HepG2 (cell line): ENCODE results near the gene ZNF431. TPM values are rescaled to one million over a fixed set of nuclear protein-coding genes. Genes with fewer than 3 reads are reported as not detected.

Experiments used
- BRF2 ChIP-seq: sonication (generic); formaldehyde crosslinking; IDR thresholded peaks from 2 replicates; pipeline ENCODE4 v1.8.1; 2022; ENCODE audit warnings: mild to moderate bottlenecking, missing genetic modification reagents
- CCAR2 ChIP-seq: fragments of 200-400 bp; formaldehyde crosslinking; optimal IDR thresholded peaks from 2 replicates; pipeline ENCODE3; 2018; ENCODE audit warnings: low read depth, mild to moderate bottlenecking, low read length, moderate library complexity
- FOXO4 ChIP-seq: sonication (generic); formaldehyde crosslinking; conservative IDR thresholded peaks from 2 replicates; pipeline ENCODE4 v1.8.1; 2023; ENCODE audit warnings: missing genetic modification reagents
- GLI4 ChIP-seq: sonication (generic); formaldehyde crosslinking; IDR thresholded peaks from 2 replicates; pipeline ENCODE4 v1.5.1; 2020; ENCODE audit warnings: missing genetic modification reagents, mild to moderate bottlenecking, moderate library complexity, borderline replicate concordance
- GTF2F1 ChIP-seq: fragments of 150-350 bp; IDR thresholded peaks from 2 replicates; pipeline ENCODE4 v1.6.1; 2014; ENCODE audit warnings: low read length
- HOXA7 ChIP-seq: sonication (generic); formaldehyde crosslinking; IDR thresholded peaks from 2 replicates; pipeline ENCODE4 v1.8.1; 2022; ENCODE audit warnings: mild to moderate bottlenecking, missing genetic modification reagents, moderate library complexity
- MXD4 ChIP-seq: IDR thresholded peaks from 2 replicates; pipeline ENCODE4 v1.6.1; 2016; ENCODE audit warnings: mild to moderate bottlenecking, missing biosample characterization, missing genetic modification reagents
- RFX3 ChIP-seq: IDR thresholded peaks from 2 replicates; pipeline ENCODE4 v1.6.1; 2016; ENCODE audit warnings: missing biosample characterization, missing genetic modification reagents
- SKI ChIP-seq: fragments of 450-650 bp; IDR thresholded peaks from one replicate; pipeline ENCODE4 v1.6.1; 2018; ENCODE audit warnings: mild to moderate bottlenecking; ENCODE audit not compliant: partially characterized antibody
- TRAFD1 ChIP-seq: sonication (generic); formaldehyde crosslinking; IDR thresholded peaks from 2 replicates; pipeline ENCODE4 v1.5.1; 2020; ENCODE audit warnings: missing genetic modification reagents, mild to moderate bottlenecking, borderline replicate concordance
- ZBTB7A ChIP-seq: sonication (generic); formaldehyde crosslinking; IDR thresholded peaks from 2 replicates; pipeline ENCODE4 v1.8.0; 2022; ENCODE audit warnings: mild to moderate bottlenecking, missing genetic modification reagents
- ZBTB7B ChIP-seq: sonication (generic); formaldehyde crosslinking; IDR thresholded peaks from 2 replicates; pipeline ENCODE4 v1.4.0; 2020; ENCODE audit warnings: missing genetic modification reagents
- ZC3H13 ChIP-seq: sonication (generic); formaldehyde crosslinking; IDR thresholded peaks from 2 replicates; pipeline ENCODE4 v1.8.1; 2023; ENCODE audit warnings: mild to moderate bottlenecking, missing genetic modification reagents, moderate library complexity
- ZNF205 ChIP-seq: IDR thresholded peaks from 2 replicates; pipeline ENCODE4 v1.6.1; 2018; ENCODE audit warnings: missing biosample characterization, missing genetic modification reagents
- ZNF598 ChIP-seq: sonication (generic); formaldehyde crosslinking; IDR thresholded peaks from 2 replicates; pipeline ENCODE4 v1.5.1; 2020; ENCODE audit warnings: mild to moderate bottlenecking, missing genetic modification reagents, borderline replicate concordance
- ZNF749 ChIP-seq: sonication (generic); formaldehyde crosslinking; IDR thresholded peaks from 2 replicates; pipeline ENCODE4 v1.8.0; 2022; ENCODE audit warnings: mild to moderate bottlenecking, missing genetic modification reagents, moderate library complexity, borderline replicate concordance
- ZNF773 ChIP-seq: sonication (generic); formaldehyde crosslinking; IDR thresholded peaks from 2 replicates; pipeline ENCODE4 v1.4.0; 2020; ENCODE audit warnings: missing genetic modification reagents, borderline replicate concordance
- ZNF800 ChIP-seq: sonication (generic); formaldehyde crosslinking; IDR thresholded peaks from 2 replicates; pipeline ENCODE4 v1.4.0; 2020; ENCODE audit warnings: missing genetic modification reagents
- ZSCAN20 ChIP-seq: sonication (generic); formaldehyde crosslinking; IDR thresholded peaks from 2 replicates; pipeline ENCODE4 v1.4.0; 2020; ENCODE audit warnings: missing genetic modification reagents, mild to moderate bottlenecking, borderline replicate concordance
- polyA plus RNA-seq, 8 experiments: library from polyadenylated mRNA; depleted of rRNA in 3 of 8; stranded (reverse) in 7 of 8; unstranded in 1 of 8; fragments of >200 nt; fragmentation: Illumina TruSeq in 4 of 8; extraction: Trizol in 4 of 8; gene quantifications; 2 replicates each; pipeline versions ENCODE4 v1.2.1 to v1.2.3, GENCODE V29; 2011 to 2016; ENCODE audit warnings: low read depth in 4 of 8, missing spikeins in 1 of 8, mixed read lengths in 1 of 8; ENCODE audit not compliant: insufficient read depth in 1 of 8
- total RNA-seq, 5 experiments: library from RNA; depleted of rRNA; stranded (reverse); fragments of >200 nt; fragmentation: Illumina TruSeq; extraction: Trizol; gene quantifications; 2 replicates each; pipeline ENCODE4 v1.2.3, GENCODE V29; 2016; ENCODE audit warnings: low read depth in 1 of 5
- TF ChIP-seq, protein P1 (sequence below): sonication (generic); formaldehyde crosslinking; IDR thresholded peaks from 2 replicates; pipeline ENCODE4 v1.9.0; 2021; ENCODE audit warnings: missing genetic modification reagents, mild to moderate bottlenecking, borderline replicate concordance
- TF ChIP-seq, protein P2 (sequence below): sonication (generic); formaldehyde crosslinking; IDR thresholded peaks from 2 replicates; pipeline ENCODE4 v1.8.1; 2023; ENCODE audit warnings: mild to moderate bottlenecking, missing genetic modification reagents, borderline replicate concordance

ZNF431 gene
- total and polyA plus RNA-seq, 2 of the 13 experiments (the other 11 are each of a cell fraction or from before 2014, with no cell fraction given), result 4.4 to 11.8 TPM

GRCh38 chr19:21141787-21142464 is at the start of gene ZNF431 (continued):
- TF ChIP-seq TRAFD1 (no peak), CCAR2 (no peak), ZNF800 (CRISPR knock-in tag) (no peak), GTF2F1 (no peak), ZNF205 (no peak), GLI4 (CRISPR knock-in tag) (no peak), ZC3H13 (no peak), ZNF773 (no peak), ZNF598 (CRISPR knock-in tag) (peak; percentile 54; the same call in 1 of the 2 replicates), BRF2 (no peak), FOXO4 (CRISPR knock-in tag) (no peak), ZBTB7B (CRISPR knock-in tag) (peak; percentile 48; the same call in 1 of the 2 replicates), RFX3 (CRISPR knock-in tag) (no peak), ZNF749 (no peak), HOXA7 (CRISPR knock-in tag) (no peak), SKI (no peak), MXD4 (no peak), ZSCAN20 (no peak), ZBTB7A (CRISPR knock-in tag) (peak; percentile 21; the same call in 1 of the 2 replicates)
- TF ChIP-seq, protein P1, sequence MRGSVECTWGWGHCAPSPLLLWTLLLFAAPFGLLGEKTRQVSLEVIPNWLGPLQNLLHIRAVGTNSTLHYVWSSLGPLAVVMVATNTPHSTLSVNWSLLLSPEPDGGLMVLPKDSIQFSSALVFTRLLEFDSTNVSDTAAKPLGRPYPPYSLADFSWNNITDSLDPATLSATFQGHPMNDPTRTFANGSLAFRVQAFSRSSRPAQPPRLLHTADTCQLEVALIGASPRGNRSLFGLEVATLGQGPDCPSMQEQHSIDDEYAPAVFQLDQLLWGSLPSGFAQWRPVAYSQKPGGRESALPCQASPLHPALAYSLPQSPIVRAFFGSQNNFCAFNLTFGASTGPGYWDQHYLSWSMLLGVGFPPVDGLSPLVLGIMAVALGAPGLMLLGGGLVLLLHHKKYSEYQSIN (CRISPR knock-in tag), result no peak
- TF ChIP-seq, protein P2, sequence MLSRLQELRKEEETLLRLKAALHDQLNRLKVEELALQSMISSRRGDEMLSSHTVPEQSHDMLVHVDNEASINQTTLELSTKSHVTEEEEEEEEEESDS (CRISPR knock-in tag), result no peak
